ENCODE results near the gene ZIC5.

DNA sequence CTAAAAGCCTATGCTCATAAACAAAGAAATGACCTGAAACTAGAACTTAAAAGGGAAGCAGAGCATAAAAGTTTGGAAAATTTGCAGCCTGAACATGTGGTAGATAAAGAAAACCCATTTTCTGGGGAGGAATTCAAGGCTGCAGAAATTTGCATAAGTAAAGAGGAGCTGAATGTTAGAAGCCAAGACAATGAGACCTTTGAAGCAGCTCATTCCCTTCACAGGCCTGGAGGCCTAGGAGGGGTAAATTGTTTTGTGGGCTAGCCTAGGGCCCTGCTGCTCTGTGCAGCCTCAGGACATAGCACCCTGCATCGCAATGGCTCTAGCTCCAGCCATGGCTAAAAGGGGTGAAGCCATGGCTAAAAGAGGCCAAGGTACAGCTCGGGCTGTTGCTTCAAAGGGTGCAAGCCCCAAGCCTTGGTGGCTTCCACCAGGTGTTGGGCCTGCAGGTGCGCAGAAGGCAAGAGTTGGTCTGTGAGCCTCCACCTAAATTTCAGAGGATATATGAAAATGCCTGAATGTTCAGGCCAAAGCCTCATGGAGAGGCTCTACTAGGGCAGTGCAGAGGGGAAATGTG is 48.3 kb upstream of the ZIC5 start:
- no peak for TF ChIP-seq KAT7 (CRISPR knock-in tag; IDR thresholded peaks at IDR 0.05; ENCODE audit: borderline replicate concordance)
- TF ChIP-seq, protein P1, sequence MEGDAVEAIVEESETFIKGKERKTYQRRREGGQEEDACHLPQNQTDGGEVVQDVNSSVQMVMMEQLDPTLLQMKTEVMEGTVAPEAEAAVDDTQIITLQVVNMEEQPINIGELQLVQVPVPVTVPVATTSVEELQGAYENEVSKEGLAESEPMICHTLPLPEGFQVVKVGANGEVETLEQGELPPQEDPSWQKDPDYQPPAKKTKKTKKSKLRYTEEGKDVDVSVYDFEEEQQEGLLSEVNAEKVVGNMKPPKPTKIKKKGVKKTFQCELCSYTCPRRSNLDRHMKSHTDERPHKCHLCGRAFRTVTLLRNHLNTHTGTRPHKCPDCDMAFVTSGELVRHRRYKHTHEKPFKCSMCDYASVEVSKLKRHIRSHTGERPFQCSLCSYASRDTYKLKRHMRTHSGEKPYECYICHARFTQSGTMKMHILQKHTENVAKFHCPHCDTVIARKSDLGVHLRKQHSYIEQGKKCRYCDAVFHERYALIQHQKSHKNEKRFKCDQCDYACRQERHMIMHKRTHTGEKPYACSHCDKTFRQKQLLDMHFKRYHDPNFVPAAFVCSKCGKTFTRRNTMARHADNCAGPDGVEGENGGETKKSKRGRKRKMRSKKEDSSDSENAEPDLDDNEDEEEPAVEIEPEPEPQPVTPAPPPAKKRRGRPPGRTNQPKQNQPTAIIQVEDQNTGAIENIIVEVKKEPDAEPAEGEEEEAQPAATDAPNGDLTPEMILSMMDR (CRISPR knock-in tag; IDR thresholded peaks at IDR 0.05), result no peak
- TF ChIP-seq, protein P2, sequence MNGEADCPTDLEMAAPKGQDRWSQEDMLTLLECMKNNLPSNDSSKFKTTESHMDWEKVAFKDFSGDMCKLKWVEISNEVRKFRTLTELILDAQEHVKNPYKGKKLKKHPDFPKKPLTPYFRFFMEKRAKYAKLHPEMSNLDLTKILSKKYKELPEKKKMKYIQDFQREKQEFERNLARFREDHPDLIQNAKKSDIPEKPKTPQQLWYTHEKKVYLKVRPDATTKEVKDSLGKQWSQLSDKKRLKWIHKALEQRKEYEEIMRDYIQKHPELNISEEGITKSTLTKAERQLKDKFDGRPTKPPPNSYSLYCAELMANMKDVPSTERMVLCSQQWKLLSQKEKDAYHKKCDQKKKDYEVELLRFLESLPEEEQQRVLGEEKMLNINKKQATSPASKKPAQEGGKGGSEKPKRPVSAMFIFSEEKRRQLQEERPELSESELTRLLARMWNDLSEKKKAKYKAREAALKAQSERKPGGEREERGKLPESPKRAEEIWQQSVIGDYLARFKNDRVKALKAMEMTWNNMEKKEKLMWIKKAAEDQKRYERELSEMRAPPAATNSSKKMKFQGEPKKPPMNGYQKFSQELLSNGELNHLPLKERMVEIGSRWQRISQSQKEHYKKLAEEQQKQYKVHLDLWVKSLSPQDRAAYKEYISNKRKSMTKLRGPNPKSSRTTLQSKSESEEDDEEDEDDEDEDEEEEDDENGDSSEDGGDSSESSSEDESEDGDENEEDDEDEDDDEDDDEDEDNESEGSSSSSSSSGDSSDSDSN (CRISPR knock-in tag; IDR thresholded peaks at IDR 0.05), result no peak
- no peak for TF ChIP-seq GZF1 (CRISPR knock-in tag; IDR thresholded peaks at IDR 0.05)
- no peak for TF ChIP-seq EHMT2 (IDR thresholded peaks at IDR 0.05; ENCODE audit: borderline replicate concordance, low read depth, low read length)
- no peak for TF ChIP-seq ISL2 (CRISPR knock-in tag; IDR thresholded peaks at IDR 0.05)
- no peak for TF ChIP-seq TCF7 (IDR thresholded peaks at IDR 0.05; ENCODE audit: low read depth)
- TF ChIP-seq, protein P3, sequence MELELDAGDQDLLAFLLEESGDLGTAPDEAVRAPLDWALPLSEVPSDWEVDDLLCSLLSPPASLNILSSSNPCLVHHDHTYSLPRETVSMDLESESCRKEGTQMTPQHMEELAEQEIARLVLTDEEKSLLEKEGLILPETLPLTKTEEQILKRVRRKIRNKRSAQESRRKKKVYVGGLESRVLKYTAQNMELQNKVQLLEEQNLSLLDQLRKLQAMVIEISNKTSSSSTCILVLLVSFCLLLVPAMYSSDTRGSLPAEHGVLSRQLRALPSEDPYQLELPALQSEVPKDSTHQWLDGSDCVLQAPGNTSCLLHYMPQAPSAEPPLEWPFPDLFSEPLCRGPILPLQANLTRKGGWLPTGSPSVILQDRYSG (CRISPR knock-in tag; IDR thresholded peaks at IDR 0.05), result no peak
- TF ChIP-seq ZNF263 (CRISPR knock-in tag; IDR thresholded peaks at IDR 0.05), result no peak
